Endodermal cell (in vitro differentiated cells): ENCODE measurements around the gene POC1A. TPM values are rescaled to one million over a fixed set of nuclear protein-coding genes. Genes with fewer than 3 reads are reported as not detected.

Experiments used
- DNase-seq: peaks from one replicate; pipeline ENCODE4 v3.0.0-alpha.2; 2017
- H3K27ac ChIP-seq: 2 replicates; pipeline ENCODE4 v1.5.1; 2013; ENCODE audit warnings: mild to moderate bottlenecking, low read depth, low read length, moderate library complexity
- H3K27me3 ChIP-seq: 2 replicates; pipeline ENCODE4 v1.6.1; 2013; ENCODE audit warnings: mild to moderate bottlenecking, low read length, moderate library complexity; ENCODE audit not compliant: insufficient read depth, control insufficient read depth, poor library complexity, severe bottlenecking
- H3K36me3 ChIP-seq: 2 replicates; pipeline ENCODE4 v1.7.0; 2013; ENCODE audit warnings: mild to moderate bottlenecking, low read length, moderate library complexity; ENCODE audit not compliant: control insufficient read depth, insufficient read depth
- H3K4me1 ChIP-seq: one replicate; pipeline ENCODE4 v1.7.0; 2013; ENCODE audit warnings: low read length; ENCODE audit not compliant: control insufficient read depth, insufficient read depth
- H3K4me3 ChIP-seq: 2 replicates; pipeline ENCODE4 v1.5.1; 2013; ENCODE audit warnings: mild to moderate bottlenecking, low read length, moderate library complexity
- H3K9ac ChIP-seq: 2 replicates; pipeline ENCODE4 v1.6.1; 2013; ENCODE audit warnings: mild to moderate bottlenecking, low read length, moderate library complexity; ENCODE audit not compliant: poor library complexity, severe bottlenecking; ENCODE audit errors: extremely low read depth
- H3K9me3 ChIP-seq: 2 replicates; pipeline ENCODE4 v1.6.1; 2013; ENCODE audit warnings: mild to moderate bottlenecking, low read length, moderate library complexity; ENCODE audit not compliant: control insufficient read depth
- H3K27ac Mint-ChIP-seq: 2 replicates; pipeline ENCODE4 v1.8.0; 2020; ENCODE audit warnings: mixed read lengths
- H3K27me3 Mint-ChIP-seq: 2 replicates; pipeline ENCODE4 v1.8.0; 2021; ENCODE audit warnings: mild to moderate bottlenecking, mixed read lengths; ENCODE audit not compliant: insufficient read depth
- H3K36me3 Mint-ChIP-seq: 2 replicates; pipeline ENCODE4 v1.8.0; 2020; ENCODE audit warnings: low read depth, mixed read lengths
- H3K4me1 Mint-ChIP-seq: 2 replicates; pipeline ENCODE4 v1.8.0; 2020; ENCODE audit warnings: mixed read lengths
- H3K4me3 Mint-ChIP-seq: 2 replicates; pipeline ENCODE4 v1.8.0; 2020; ENCODE audit warnings: mild to moderate bottlenecking, moderate library complexity, mixed read lengths
- H3K9me3 Mint-ChIP-seq: 2 replicates; pipeline ENCODE4 v1.8.0; 2020; ENCODE audit warnings: mild to moderate bottlenecking, mixed read lengths
- WGBS, 2 experiments: methylation state at CpG; one replicate each; pipeline versions ENCODE4 v1.1.5 to v1.1.7; 2013; ENCODE audit warnings: missing lambda C conversion rate in 2 of 2, mixed read lengths in 1 of 2; ENCODE audit not compliant: insufficient coverage in 1 of 2, insufficient read length in 1 of 2; 5-methylcytosine and 5-hydroxymethylcytosine counted together
- total RNA-seq, 2 donors: library from RNA; stranded (reverse); fragmentation: NEBNext Ultra II Directional in 1 of 2; extraction: Animal tissue kit (Norgen Biotek cat#: 25700) in 1 of 2; gene quantifications; 2 replicates in 1 of 2; 3 replicates in 1 of 2; pipeline ENCODE4 v1.2.1, GENCODE V29; 2021
- TF ChIP-seq, protein P1 (sequence below): fragments of 200-600 bp; sonication (generic); conservative IDR thresholded peaks from 2 replicates; pipeline ENCODE4 v1.5.0; 2021; ENCODE audit warnings: antibody characterized with exemption, mild to moderate bottlenecking

Gene POC1A
- total RNA-seq, 2 donors from 2014 or later: 19.7 to 24.0 TPM

DNA sequence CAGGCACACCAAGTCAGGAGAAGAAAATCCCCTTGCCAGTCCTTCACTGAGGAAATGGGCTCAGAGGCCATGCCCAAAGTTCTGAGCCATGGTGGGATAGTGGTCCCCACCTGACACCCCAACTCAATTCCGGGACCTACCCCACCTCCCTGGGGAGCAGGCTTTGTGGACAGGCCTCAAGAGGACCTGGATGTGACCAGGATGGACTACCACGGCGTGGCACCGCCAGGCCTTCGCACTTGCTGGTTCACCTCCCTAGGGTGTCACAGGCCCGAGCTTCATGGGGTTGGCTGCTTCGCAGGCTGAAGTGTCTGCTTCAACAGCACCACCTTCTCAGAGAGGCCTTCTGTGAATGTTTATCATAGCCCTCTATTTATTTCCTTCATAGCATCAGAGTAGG lies 31.7 kb downstream of the POC1A start:
- peaks cover 21% of the 10 kb centered on the region for H3K36me3 ChIP-seq
- Mint-ChIP-seq H3K36me3 (peaks cover 37% of the 10 kb centered on the region), H3K4me1 (peaks cover 18% of the 10 kb centered on the region), H3K27me3 (no peaks in the 10 kb centered on the region), H3K9me3 (no peaks in the 10 kb centered on the region), H3K27ac (peak overlapping the region; percentile 30), H3K4me3 (no peak overlapping the region)
- DNase-seq: no peak
- no peaks in the 10 kb centered on the region for H3K27me3 ChIP-seq
- H3K9ac ChIP-seq: no peak overlapping the region
- no peak overlapping the region for H3K4me3 ChIP-seq
- peaks cover 11% of the 10 kb centered on the region for H3K4me1 ChIP-seq
- H3K9me3 ChIP-seq: no peaks in the 10 kb centered on the region
- WGBS, 2 experiments: 92 to 100% methylated on average over 6 to 7 of the region's 7 CpGs
- TF ChIP-seq, protein P1, sequence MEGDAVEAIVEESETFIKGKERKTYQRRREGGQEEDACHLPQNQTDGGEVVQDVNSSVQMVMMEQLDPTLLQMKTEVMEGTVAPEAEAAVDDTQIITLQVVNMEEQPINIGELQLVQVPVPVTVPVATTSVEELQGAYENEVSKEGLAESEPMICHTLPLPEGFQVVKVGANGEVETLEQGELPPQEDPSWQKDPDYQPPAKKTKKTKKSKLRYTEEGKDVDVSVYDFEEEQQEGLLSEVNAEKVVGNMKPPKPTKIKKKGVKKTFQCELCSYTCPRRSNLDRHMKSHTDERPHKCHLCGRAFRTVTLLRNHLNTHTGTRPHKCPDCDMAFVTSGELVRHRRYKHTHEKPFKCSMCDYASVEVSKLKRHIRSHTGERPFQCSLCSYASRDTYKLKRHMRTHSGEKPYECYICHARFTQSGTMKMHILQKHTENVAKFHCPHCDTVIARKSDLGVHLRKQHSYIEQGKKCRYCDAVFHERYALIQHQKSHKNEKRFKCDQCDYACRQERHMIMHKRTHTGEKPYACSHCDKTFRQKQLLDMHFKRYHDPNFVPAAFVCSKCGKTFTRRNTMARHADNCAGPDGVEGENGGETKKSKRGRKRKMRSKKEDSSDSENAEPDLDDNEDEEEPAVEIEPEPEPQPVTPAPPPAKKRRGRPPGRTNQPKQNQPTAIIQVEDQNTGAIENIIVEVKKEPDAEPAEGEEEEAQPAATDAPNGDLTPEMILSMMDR: no peak
- no peak overlapping the region for H3K27ac ChIP-seq

DNA sequence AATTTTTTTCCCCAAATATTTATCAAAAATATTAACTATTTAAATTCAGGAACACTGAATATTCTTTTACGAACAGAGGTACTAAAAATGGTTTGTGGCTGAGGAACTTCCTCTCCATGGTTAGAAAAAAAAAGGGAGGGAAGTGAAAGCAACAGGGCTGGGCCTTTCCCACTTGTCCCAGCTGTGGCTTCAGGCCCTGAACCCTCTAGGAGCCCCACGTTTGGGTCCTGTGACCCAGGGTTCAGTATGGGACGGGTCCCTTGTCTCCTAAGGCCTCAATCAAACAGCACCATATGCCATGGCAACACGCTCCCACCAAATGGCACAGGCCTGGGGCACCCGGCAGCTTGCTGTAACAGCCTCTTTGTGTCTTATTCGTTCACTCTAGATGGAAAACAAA lies 32.4 kb downstream of the POC1A start:
- H3K9me3 Mint-ChIP-seq: no peaks in the 10 kb centered on the region
- H3K4me1 Mint-ChIP-seq: peaks cover 18% of the 10 kb centered on the region
- no peaks in the 10 kb centered on the region for H3K9me3 ChIP-seq
- no peaks in the 10 kb centered on the region for H3K27me3 ChIP-seq
- H3K4me3 ChIP-seq: no peak overlapping the region
- no peak overlapping the region for H3K27ac ChIP-seq
- peaks cover 34% of the 10 kb centered on the region for H3K36me3 Mint-ChIP-seq
- peaks cover 20% of the 10 kb centered on the region for H3K36me3 ChIP-seq
- peak overlapping the region; percentile 30 for H3K27ac Mint-ChIP-seq
- H3K9ac ChIP-seq: no peak overlapping the region
- 92 to 97% methylated on average over 6 of the region's 6 CpGs for WGBS, 2 experiments
- no peak overlapping the region for H3K4me3 Mint-ChIP-seq
- TF ChIP-seq, protein P1: no peak
- peaks cover 11% of the 10 kb centered on the region for H3K4me1 ChIP-seq
- no peaks in the 10 kb centered on the region for H3K27me3 Mint-ChIP-seq
- DNase-seq: no peak

DNA sequence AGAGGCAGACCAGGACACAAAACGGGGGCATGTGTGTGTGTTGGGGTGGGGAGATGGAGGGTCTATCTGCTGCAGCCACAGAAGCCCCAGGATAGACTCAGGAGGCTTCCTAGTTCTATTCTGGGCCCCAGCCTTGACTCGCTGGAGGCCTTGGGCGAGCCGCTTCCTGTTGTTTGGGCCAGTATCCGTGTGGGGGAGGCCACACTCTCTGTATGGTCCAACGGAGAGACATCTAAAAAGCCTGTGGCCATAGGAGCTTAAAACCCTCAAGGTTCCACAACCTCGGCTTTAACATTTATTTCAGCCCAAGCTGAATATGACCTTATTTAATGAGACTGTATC lies 32.8 kb downstream of the POC1A start:
- no peak for DNase-seq
- H3K4me1 ChIP-seq: peaks cover 11% of the 10 kb centered on the region
- H3K27ac ChIP-seq: no peak overlapping the region
- Mint-ChIP-seq H3K9me3 (no peaks in the 10 kb centered on the region), H3K4me3 (no peak overlapping the region), H3K4me1 (peaks cover 18% of the 10 kb centered on the region), H3K36me3 (peaks cover 31% of the 10 kb centered on the region), H3K27ac (peak overlapping the region; percentile 19), H3K27me3 (no peaks in the 10 kb centered on the region)
- peaks cover 17% of the 10 kb centered on the region for H3K36me3 ChIP-seq
- no peak overlapping the region for H3K9ac ChIP-seq
- TF ChIP-seq, protein P1: no peak
- no peak overlapping the region for H3K4me3 ChIP-seq
- H3K27me3 ChIP-seq: no peaks in the 10 kb centered on the region
- no peaks in the 10 kb centered on the region for H3K9me3 ChIP-seq
- 94 to 95% methylated on average over 5 to 7 of the region's 7 CpGs for WGBS, 2 experiments
